Stimulated activated CD8-positive, alpha-beta memory T cell treated with anti-CD3 and anti-CD28 coated beads, Interleukin-15, amount 100 ng/mL, for 4 hours (primary cell): Measurements from ENCODE around the gene IDNK.

Source experiments
- DNase-seq, 2 donors: peaks; one replicate each; pipeline ENCODE4 v3.0.0-alpha.2; 2020; ENCODE audit warnings: low read depth in 2 of 2

Gene IDNK

GRCh38 chr9:83633676-83634075, 10.7 kb downstream of the IDNK start:
- no peak for DNase-seq

DNA sequence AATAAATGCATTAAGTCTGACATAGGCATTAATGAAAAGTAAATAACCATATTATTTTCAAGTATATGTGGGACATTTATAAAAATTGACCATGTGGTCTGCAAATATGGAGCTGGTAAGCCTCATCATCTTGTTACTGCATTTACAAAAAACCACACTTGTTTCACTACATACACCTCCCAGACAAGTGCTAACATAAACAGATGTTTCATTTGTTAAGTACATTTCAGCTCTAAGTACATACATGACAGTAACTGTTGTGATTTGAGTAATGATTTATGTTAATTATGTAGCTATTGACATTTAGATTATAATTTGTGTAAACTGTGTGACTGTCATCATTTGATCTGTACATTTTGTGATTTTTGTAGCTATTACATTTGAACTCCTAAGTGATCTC, 13.9 kb downstream of the IDNK start:
- no peak for DNase-seq

- no peak for DNase-seq
Observed at GRCh38 chr9:83637389-83637788, 14.4 kb downstream of the IDNK start.

- no peak for DNase-seq
Observed at GRCh38 chr9:83639266-83639665, 16.3 kb downstream of the IDNK start.

DNA sequence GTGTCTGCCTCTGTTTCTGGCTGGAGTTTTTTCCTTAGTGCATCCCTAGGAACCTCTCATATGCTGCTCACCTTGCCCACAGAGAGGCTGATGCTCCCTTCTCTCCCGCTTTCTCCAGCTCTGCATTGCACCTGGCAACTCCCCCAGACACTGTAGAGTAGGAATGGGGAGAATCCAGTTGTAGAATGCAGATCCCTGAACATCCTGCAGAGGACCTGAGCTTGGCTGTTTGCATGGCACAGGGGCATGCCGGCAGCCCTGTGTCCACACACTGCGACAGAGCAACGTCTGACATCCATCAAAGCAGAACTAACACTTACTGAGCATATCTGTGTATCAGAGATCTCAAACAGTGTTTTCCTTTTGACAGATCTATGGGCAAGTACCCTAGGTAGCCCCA, 19.9 kb downstream of the IDNK start:
- no peak for DNase-seq

DNA sequence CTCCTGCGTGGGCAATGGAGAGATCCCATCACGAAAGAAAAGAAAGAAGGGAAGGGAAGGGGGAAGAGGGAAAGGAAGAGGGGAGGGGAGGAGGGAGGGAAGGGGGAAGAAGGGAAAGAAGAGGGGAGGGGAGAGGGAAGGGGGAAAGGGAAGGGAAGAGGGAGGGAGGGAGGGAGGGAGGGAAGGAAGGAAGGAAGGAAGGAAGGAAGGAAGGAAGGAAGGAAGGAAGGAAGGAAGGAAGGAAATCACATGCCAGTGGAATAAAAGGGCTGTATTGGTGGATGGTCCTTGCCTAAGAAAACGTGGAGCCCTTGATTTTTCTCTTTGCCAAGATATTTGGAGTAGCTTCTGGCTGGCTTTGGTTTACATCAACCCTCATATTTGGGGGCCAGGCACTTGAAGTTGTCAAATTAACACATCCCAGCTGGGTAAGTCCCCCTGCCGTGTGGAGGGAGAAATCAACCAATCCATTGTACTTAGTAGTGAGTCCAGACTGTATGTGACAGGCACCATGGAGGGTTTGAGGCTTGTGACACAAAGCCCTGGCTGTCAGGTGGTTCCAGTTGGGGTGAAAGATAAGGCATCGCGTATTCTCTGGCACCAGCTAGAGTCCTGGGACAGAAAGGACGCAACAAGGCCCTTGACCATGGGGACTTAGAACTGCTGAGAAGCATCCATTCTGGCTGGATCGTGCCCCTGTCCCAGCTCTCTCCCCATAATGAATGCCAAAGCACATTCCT, 23.7 kb downstream of the IDNK start:
- no peak for DNase-seq

DNA sequence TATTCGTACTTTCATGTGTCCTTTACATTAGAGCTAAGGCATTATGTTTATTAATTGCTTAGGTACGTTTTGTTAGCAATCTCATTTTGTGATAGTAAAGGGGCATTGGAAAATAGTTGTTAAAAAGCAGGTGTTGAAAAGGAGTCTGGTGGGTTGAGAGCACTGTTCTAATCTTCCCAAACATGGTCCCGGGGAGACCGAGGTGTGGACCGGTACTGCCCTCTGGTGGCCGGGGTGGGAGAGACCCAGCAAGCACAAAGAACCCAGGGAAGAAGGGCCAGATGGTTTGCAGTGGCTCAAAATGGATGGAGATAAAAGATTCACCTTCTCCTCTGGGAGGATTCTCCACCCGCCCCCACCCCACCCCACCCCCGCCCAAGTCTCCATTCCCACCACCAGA, 26.1 kb downstream of the IDNK start:
- peak; percentile 28 to 39 for DNase-seq

GRCh38 chr9:83649515-83649914, 26.6 kb downstream of the IDNK start:
- no peak for DNase-seq

GRCh38 chr9:83651558-83651957, 28.6 kb downstream of the IDNK start:
- no peak for DNase-seq

GRCh38 chr9:83652433-83652832, 29.5 kb downstream of the IDNK start:
- DNase-seq = no peak

GRCh38 chr9:83655433-83655832, 32.5 kb downstream of the IDNK start:
- no peak for DNase-seq

- DNase-seq = no peak
Observed at GRCh38 chr9:83656032-83656680, 33.2 kb downstream of the IDNK start.

GRCh38 chr9:83656952-83657351, 34.0 kb downstream of the IDNK start:
- DNase-seq = no peak

GRCh38 chr9:83662933-83663332, 40.0 kb downstream of the IDNK start:
- no peak for DNase-seq

GRCh38 chr9:83665580-83666200, 42.7 kb downstream of the IDNK start:
- no peak for DNase-seq

DNA sequence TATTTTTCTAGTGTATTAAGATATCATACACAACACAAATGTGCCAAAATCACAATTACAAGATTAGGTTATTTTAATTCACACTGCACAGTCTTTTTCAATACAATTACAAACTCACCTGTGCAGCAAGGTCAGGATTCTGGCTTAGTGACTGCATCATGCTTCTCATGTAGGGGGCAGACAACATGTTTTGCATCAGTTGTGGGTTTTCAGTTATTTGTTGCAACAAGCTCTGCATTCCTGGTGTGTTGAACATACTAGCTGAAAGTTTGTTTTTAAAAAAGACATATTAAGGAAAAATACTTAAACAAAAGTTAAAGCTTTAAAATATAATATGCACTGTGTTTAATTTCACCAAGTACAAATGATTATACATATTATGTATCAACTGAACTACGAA, 46.1 kb downstream of the IDNK start:
- DNase-seq = no peak

DNA sequence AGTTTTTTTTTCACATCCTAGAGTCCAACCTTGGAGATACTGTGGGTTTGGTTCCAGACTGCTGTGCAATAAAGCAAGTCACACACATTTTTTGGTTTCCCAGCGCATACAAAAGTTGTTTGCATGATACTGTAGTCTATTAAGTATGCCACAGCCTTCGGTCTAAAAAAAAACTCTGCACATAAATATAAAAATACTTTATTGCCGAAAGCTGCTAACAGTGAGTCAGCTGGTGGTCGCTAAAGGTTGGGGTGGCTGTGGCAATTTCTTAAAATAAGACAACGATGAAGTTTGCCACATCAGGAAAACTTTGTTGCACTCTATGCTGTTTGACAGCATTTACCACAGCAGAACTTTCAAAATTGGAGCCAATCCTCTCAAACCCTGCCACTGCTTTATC, 47.4 kb downstream of the IDNK start:
- no peak for DNase-seq

DNA sequence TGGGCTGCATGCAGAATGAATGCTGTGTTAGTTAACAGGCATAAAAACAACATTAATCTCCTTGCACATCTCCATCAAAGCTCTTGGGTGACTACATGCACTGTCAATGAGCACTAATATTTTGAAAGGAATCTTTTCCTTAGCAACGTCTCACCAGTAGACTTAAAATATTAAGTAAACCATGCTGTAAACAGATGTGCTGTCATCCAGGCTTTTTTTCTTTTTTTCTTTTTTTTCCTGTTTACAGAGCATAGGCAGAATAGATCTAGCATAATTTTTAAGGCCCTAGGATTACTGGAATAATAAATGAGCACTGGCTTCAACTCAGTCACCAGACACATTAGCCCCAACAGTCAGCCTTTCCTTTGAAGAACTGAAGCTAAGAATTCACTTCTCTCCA, 48.5 kb downstream of the IDNK start:
- no peak for DNase-seq

DNA sequence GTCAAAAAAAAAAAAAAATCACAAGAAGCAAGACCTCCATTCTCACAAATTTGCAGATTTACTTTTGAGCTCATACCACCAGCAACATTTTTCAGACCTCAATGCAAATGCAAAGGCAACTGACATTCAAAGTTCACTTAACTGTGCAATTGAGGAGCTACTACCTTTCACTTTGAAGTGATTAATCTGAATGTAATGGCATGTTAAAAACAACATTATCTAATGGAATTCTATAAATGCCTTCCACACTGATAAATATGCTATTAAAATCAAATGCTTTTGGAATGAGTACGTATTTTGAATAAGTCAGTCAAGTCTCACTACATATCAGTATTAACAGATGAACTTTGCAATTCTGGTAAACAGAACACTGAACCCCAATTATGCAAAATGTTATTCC, 52.5 kb downstream of the IDNK start:
- no peak for DNase-seq

DNA sequence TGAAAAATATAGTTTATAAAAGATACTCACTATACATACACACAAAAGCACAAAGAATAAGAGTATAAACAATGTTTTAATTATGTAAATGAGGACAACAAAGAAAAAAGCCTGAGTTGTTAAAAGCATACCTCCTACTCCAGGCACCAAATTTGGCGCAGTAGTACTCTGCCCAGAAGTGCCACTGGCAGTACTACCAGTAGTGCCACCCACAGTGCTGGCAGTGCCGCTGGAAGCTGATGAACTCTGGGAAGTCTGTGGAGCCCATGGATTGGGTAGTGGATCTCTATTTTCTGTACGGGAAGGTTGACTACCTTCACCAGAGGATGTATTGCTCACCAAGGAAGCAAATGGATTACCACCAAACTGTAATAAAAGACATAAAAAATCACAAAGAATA, 54.7 kb downstream of the IDNK start:
- DNase-seq = no peak

GRCh38 chr9:83680233-83680632, 57.3 kb downstream of the IDNK start:
- DNase-seq = no peak

GRCh38 chr9:83681490-83681889, 58.5 kb downstream of the IDNK start:
- DNase-seq = no peak

GRCh38 chr9:83688921-83689320, 66.0 kb downstream of the IDNK start:
- DNase-seq = no peak
